MM.1S (cell line): Measurements from ENCODE around the gene RHOF.

Experiments used
- DNase-seq: peaks from one replicate; pipeline ENCODE4 v3.0.0-alpha.2; 2015
- H2AFZ ChIP-seq: fragments of 300-600 bp; sonication (generic); 2 replicates; pipeline ENCODE4 v1.6.0; 2016; ENCODE audit warnings: antibody characterized with exemption, low read length
- H3F3A ChIP-seq: fragments of 300-600 bp; sonication (generic); 2 replicates; pipeline ENCODE4 v1.6.1; 2016; ENCODE audit warnings: mild to moderate bottlenecking, antibody characterized with exemption, low read length, moderate library complexity, mixed read lengths; ENCODE audit not compliant: insufficient read depth
- H3K27ac ChIP-seq: fragments of 300-600 bp; sonication (generic); 2 replicates; pipeline ENCODE4 v1.5.1; 2016; ENCODE audit warnings: mild to moderate bottlenecking, low read length
- H3K27me3 ChIP-seq: fragments of 300-600 bp; sonication (generic); replicated peaks from 2 replicates; pipeline ENCODE4 v1.6.0; 2016; ENCODE audit warnings: low read length; ENCODE audit not compliant: insufficient read depth
- H3K36me3 ChIP-seq: fragments of 300-600 bp; sonication (generic); replicated peaks from 2 replicates; pipeline ENCODE4 v1.6.1; 2016; ENCODE audit warnings: mild to moderate bottlenecking, low read length, mixed read lengths; ENCODE audit not compliant: insufficient read depth
- H3K4me1 ChIP-seq: fragments of 300-600 bp; sonication (generic); 2 replicates; pipeline ENCODE4 v1.6.1; 2016; ENCODE audit warnings: low read length, mixed read lengths
- H3K4me2 ChIP-seq: fragments of 300-600 bp; sonication (generic); 2 replicates; pipeline ENCODE4 v1.6.0; 2016; ENCODE audit warnings: low read depth, low read length
- H3K4me3 ChIP-seq: fragments of 300-600 bp; sonication (generic); 2 replicates; pipeline ENCODE4 v1.5.1; 2016; ENCODE audit warnings: low read length, mixed read lengths
- H3K79me2 ChIP-seq: fragments of 300-600 bp; sonication (generic); 2 replicates; pipeline ENCODE4 v1.6.1; 2016; ENCODE audit warnings: mixed run types, low read length, mixed read lengths
- H3K9ac ChIP-seq: fragments of 300-600 bp; sonication (generic); 2 replicates; pipeline ENCODE4 v1.6.1; 2016; ENCODE audit warnings: low read length, mixed read lengths
- H3K9me2 ChIP-seq: fragments of 300-600 bp; sonication (generic); replicated peaks from 2 replicates; pipeline ENCODE4 v1.6.1; 2016; ENCODE audit warnings: mild to moderate bottlenecking, low read length, mixed read lengths; ENCODE audit not compliant: insufficient read depth
- H3K9me3 ChIP-seq: fragments of 300-600 bp; sonication (generic); replicated peaks from 2 replicates; pipeline ENCODE4 v1.6.1; 2016; ENCODE audit warnings: mild to moderate bottlenecking, low read length, mixed read lengths; ENCODE audit not compliant: insufficient read depth
- H4K20me1 ChIP-seq: fragments of 300-600 bp; sonication (generic); 2 replicates; pipeline ENCODE4 v1.6.1; 2016; ENCODE audit warnings: mild to moderate bottlenecking, low read length, moderate library complexity, mixed read lengths; ENCODE audit not compliant: insufficient read depth
- CTCF ChIP-seq: fragments of 300-600 bp; sonication (generic); IDR thresholded peaks from 2 replicates; pipeline ENCODE4 v1.5.1; 2016; ENCODE audit warnings: antibody characterized with exemption, low read length, mixed read lengths
- EZH2 ChIP-seq: fragments of 300-600 bp; sonication (generic); optimal IDR thresholded peaks from 2 replicates; pipeline ENCODE3; 2017; ENCODE audit warnings: low read depth, mild to moderate bottlenecking, antibody characterized with exemption, low read length, mixed read lengths
- EZH2phosphoT487 ChIP-seq: fragments of 300-600 bp; sonication (generic); IDR thresholded peaks from 2 replicates; pipeline ENCODE4 v1.6.1; 2018; ENCODE audit warnings: antibody characterized with exemption, low read length

RHOF gene

GRCh38 chr12:121838126-121838525 is 44.6 kb upstream of the RHOF start:
- no peak overlapping the region for H2AFZ ChIP-seq
- H3K27me3 ChIP-seq: no peaks in the 10 kb centered on the region
- H3K36me3 ChIP-seq: no peaks in the 10 kb centered on the region
- H3K4me3 ChIP-seq: no peak overlapping the region
- H3K27ac ChIP-seq: no peak overlapping the region
- no peak overlapping the region for H3K4me2 ChIP-seq
- H3K4me1 ChIP-seq: no peaks in the 10 kb centered on the region
- no peaks in the 10 kb centered on the region for H3K9me3 ChIP-seq
- no peaks in the 10 kb centered on the region for H3K9me2 ChIP-seq
- H3F3A ChIP-seq: no peaks in the 10 kb centered on the region
- no peaks in the 10 kb centered on the region for H4K20me1 ChIP-seq
- TF ChIP-seq EZH2: no peak
- TF ChIP-seq CTCF: no peak
- TF ChIP-seq EZH2phosphoT487: no peak
- H3K9ac ChIP-seq: no peak overlapping the region
- no peaks in the 10 kb centered on the region for H3K79me2 ChIP-seq
- no peak for DNase-seq

- Histone ChIP-seq H3K36me3 (no peaks in the 10 kb centered on the region), H3F3A (no peaks in the 10 kb centered on the region), H3K9ac (no peak overlapping the region), H3K9me3 (no peaks in the 10 kb centered on the region), H3K9me2 (no peaks in the 10 kb centered on the region), H3K4me1 (no peaks in the 10 kb centered on the region), H3K4me3 (no peak overlapping the region), H4K20me1 (no peaks in the 10 kb centered on the region), H3K79me2 (no peaks in the 10 kb centered on the region), H3K4me2 (no peak overlapping the region), H3K27ac (no peak overlapping the region), H3K27me3 (no peaks in the 10 kb centered on the region), H2AFZ (no peak overlapping the region)
- no peak for DNase-seq
- TF ChIP-seq CTCF: no peak
- no peak for TF ChIP-seq EZH2
- TF ChIP-seq EZH2phosphoT487: no peak
Measured at GRCh38 chr12:121837680-121838079, 44.2 kb upstream of the RHOF start.

GRCh38 chr12:121831571-121832245 is 38.2 kb upstream of the RHOF start:
- no peak overlapping the region for H2AFZ ChIP-seq
- no peaks in the 10 kb centered on the region for H3K27me3 ChIP-seq
- no peaks in the 10 kb centered on the region for H4K20me1 ChIP-seq
- H3K4me2 ChIP-seq: no peak overlapping the region
- no peaks in the 10 kb centered on the region for H3K79me2 ChIP-seq
- no peak for DNase-seq
- H3K9me2 ChIP-seq: no peaks in the 10 kb centered on the region
- H3K36me3 ChIP-seq: no peaks in the 10 kb centered on the region
- no peak for TF ChIP-seq EZH2phosphoT487
- TF ChIP-seq EZH2: no peak
- no peak for TF ChIP-seq CTCF
- H3K4me1 ChIP-seq: no peaks in the 10 kb centered on the region
- no peak overlapping the region for H3K27ac ChIP-seq
- H3F3A ChIP-seq: no peaks in the 10 kb centered on the region
- no peak overlapping the region for H3K4me3 ChIP-seq
- no peak overlapping the region for H3K9ac ChIP-seq
- no peaks in the 10 kb centered on the region for H3K9me3 ChIP-seq
